HG03139 (cell line): Measurements from ENCODE around the gene STX7.
"Not testable (repeated sequence)": the region's sequence is repeated elsewhere in the genome, so short reads cannot be mapped to it uniquely, and the experiment has no call there.

Experiments
- ATAC-seq: cut with Tn5 transposase; IDR thresholded peaks from one replicate; pipeline ENCODE4 v1.9.1; 2021; ENCODE audit not compliant: unreplicated experiment

STX7 gene

GRCh38 chr6:132512638-132513632 is at the start of gene STX7:
STX7 (minus strand) TSS chr6:132513116; CDS start chr6:132503530, 9,586 bp downstream.
- ATAC-seq = peak; percentile 83

DNA sequence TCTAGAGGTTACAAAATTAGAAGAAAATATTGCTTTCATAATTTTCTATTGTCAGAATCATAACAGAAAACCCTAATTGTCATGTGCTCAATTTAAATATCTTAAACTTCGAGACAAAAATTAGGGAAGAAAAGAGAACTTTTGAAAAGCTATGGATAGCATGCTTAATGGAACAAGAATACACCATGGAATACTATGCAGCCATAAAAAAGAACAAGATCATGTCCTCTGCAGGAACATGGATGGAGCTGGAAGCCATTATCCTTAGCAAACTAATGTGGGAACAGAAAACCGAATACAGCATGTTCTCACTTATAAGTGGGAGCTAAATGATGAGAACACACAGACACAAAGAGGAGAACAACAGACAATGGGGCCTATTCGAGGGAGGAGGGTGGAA is 47.2 kb upstream of the STX7 start:
- not testable (repeated sequence) for ATAC-seq

- ATAC-seq = no peak
Measured at GRCh38 chr6:132552372-132552771, 39.5 kb upstream of the STX7 start, which contains the start of gene TAAR8. TAAR8 (plus strand) TSS chr6:132552672; CDS start chr6:132552693, 21 bp downstream.

GRCh38 chr6:132551214-132551613 is 38.3 kb upstream of the STX7 start:
- ATAC-seq = no peak

- ATAC-seq = no peak
Measured at GRCh38 chr6:132548746-132549463, 36.0 kb upstream of the STX7 start.

DNA sequence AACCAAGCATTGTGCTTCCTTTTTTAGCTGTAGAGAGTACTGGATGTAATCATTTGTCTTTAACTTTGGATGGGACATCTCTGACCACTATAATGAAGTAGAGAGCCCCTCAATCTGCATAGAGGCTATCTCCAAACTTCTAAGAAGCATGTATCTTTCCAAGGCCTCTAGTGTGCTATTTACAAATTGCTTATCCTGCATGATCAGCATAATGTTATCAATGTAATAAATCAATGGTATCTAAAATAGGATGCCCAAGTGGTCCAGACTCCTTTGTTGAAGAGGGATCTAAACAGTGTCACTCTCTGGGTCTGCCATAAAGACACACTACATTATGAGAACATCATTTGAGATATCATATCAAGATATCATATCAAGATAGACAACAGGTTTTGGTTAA is 31.9 kb upstream of the STX7 start:
- ATAC-seq = no peak

GRCh38 chr6:132537977-132538376 is 25.1 kb upstream of the STX7 start, which contains the start of gene TAAR9:
TAAR9 (plus strand) TSS chr6:132538277; CDS start chr6:132538290, 13 bp downstream.
- ATAC-seq = no peak

DNA sequence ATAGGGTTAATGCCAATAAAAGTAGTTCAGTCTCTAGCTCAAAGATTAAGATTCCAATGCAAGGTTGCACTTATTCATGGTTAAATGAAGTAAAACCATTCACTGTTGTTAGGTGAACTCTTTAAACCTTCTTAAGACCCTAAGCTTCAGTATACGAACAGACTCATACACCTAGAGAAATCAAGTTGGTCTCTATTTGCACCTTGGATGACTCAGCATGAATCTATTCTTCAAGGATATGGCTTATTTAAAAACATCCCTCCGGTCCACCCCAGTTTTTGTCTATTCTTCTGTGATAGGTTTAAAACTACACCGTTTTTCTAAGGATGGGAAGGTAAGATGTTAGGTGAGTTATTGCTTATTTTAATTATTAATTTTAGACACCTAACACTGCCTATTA is 24.2 kb upstream of the STX7 start:
- ATAC-seq = no peak

GRCh38 chr6:132534546-132534945 is 21.6 kb upstream of the STX7 start:
- ATAC-seq = not testable (repeated sequence)

DNA sequence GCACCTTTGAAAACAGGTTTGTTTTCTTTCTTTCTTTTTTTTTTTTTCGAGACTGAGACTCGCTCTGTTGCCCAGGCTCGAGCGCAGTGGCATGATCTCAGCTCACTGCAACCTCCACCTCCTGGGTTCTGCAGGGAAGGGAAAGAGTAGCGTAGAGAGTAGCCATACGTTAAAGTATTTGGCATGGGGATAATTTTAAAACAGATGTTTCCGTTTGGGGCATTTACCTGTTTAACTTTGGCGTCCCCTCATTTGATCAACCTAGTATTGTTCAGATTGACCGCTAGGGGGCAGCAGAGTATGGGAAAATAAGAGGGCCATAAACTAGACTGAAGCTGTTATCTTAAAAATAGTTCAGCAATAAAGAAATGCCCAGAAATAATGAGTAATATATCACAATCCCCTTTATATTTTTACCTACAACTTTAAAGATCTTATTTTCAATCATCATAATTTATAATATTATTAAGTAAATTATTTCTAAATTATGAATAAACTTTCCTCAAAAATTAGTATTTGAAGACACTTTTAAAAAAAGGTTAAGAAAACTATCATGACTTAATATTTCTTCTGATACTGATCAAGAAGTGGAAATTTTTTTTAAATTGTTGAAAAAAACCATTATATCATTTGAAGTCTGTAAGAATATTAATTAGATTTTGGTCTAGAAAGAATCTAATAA is 17.5 kb upstream of the STX7 start:
- peak; percentile 95 for ATAC-seq

DNA sequence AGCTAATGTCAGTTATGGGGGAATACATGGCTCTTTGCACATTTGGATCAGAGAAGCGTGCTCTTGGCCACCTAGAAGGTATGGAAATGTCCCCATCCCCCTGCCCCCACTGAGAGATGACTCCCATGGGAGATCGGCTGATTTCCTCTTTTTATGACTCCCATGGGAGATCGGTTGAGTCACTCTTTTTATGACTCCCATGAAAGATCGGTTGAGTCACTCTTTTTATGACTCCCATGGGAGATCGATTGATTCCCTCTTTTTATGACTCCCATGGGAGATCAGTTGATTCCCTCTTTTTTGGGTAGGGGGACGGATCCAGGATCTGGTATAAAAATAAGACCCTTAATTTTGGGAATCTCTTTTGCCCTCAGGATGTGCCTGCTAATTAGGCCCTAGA is 14.9 kb upstream of the STX7 start:
- no peak for ATAC-seq

- no peak for ATAC-seq
Measured at GRCh38 chr6:132526461-132526860, 13.5 kb upstream of the STX7 start.

DNA sequence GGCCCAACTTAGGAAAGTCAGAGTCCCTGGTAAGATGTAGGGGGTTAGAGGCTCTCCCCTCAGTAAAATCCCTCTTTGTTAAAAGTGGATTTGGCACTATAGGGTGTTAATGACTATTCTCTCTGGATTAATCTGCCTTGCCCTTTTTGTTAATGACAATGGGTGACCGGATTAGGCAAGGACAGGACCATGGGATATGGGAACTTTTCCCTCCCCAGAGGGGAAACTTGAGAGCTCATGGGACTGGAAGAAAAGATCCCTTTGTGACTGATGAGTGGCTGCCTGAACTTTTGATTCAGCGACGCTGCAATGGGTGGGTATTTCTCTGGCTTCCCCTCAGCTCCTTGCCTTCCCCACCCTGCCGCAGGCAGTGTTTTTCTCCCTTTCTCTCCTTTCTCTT is 12.9 kb upstream of the STX7 start:
- ATAC-seq = no peak

GRCh38 chr6:132524646-132525045 is 11.7 kb upstream of the STX7 start:
- ATAC-seq = no peak

DNA sequence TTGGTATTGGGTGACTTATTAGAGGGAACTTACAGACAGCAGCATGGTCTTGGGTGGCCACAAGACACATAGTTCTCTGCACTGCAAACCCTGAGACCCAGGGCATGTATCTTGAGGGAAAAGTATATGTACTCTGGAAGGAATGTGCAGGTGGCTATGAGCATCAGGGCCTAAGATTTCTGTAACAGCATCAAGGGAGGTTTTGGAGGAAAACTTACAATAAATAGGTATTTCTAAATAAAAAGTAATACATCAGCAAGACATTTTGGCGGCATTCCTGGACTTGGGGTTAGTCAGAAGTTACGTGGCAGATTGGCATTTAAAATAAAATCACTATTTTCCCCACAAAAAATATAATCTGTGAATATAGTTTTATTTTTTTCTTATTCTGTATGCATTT is 8.0 kb upstream of the STX7 start:
- ATAC-seq = no peak

GRCh38 chr6:132515386-132515785 is 2.5 kb upstream of the STX7 start:
- no peak for ATAC-seq

GRCh38 chr6:132513831-132514545 is 1.1 kb upstream of the STX7 start:
- ATAC-seq = no peak

- no peak for ATAC-seq
Measured at GRCh38 chr6:132512342-132512637, 626 bp downstream of the STX7 start.

GRCh38 chr6:132511831-132512220 is 1.1 kb downstream of the STX7 start:
- ATAC-seq = no peak

GRCh38 chr6:132511210-132511830 is 1.6 kb downstream of the STX7 start:
- ATAC-seq = no peak
